Fibroblast of lung (primary cell): ENCODE data around the gene DZIP1L. TPM values are rescaled to one million over a fixed set of nuclear protein-coding genes. Genes with fewer than 3 reads are reported as not detected.

ENCODE experiments used
- DNase-seq, 2 donors: peaks; one replicate each; pipeline versions ENCODE4 v3.0.0 to v3.0.0-alpha.2; 2010; ENCODE audit warnings: low read depth in 2 of 2
- H2AFZ ChIP-seq: 2 replicates; pipeline ENCODE4 v1.5.1; 2012; ENCODE audit warnings: low read length, control low read depth, inconsistent platforms
- H3K27ac ChIP-seq: 2 replicates; pipeline ENCODE4 v1.5.1; 2011; ENCODE audit warnings: low read length, control low read depth; ENCODE audit not compliant: insufficient read depth
- H3K27me3 ChIP-seq: 2 replicates; pipeline ENCODE4 v1.5.1; 2011; ENCODE audit warnings: mild to moderate bottlenecking, low read length; ENCODE audit not compliant: control insufficient read depth, insufficient read depth
- H3K36me3 ChIP-seq: 2 replicates; pipeline ENCODE4 v1.5.1; 2011; ENCODE audit warnings: low read length; ENCODE audit not compliant: control insufficient read depth, insufficient read depth
- H3K4me1 ChIP-seq: 2 replicates; pipeline ENCODE4 v1.5.1; 2011; ENCODE audit warnings: low read length; ENCODE audit not compliant: control insufficient read depth, insufficient read depth; ENCODE audit errors: extremely low read depth
- H3K4me2 ChIP-seq: 2 replicates; pipeline ENCODE4 v1.5.1; 2011; ENCODE audit warnings: low read length, control low read depth; ENCODE audit not compliant: insufficient read depth; ENCODE audit errors: extremely low read depth
- H3K4me3 ChIP-seq, 4 experiments: fragments of 200-600 bp in 1 of 4; sonication (generic) in 1 of 4; replicated peaks in 1 of 4; 2 replicates each; pipeline ENCODE4 v1.5.1; 2011 to 2016; ENCODE audit warnings: low read length in 4 of 4, low read depth in 3 of 4, mild to moderate bottlenecking in 3 of 4, control low read depth in 2 of 4, inconsistent platforms in 1 of 4, mixed read lengths in 1 of 4; ENCODE audit not compliant: insufficient read depth in 1 of 4; ENCODE audit errors: control extremely low read depth in 1 of 4
- H3K79me2 ChIP-seq: 2 replicates; pipeline ENCODE4 v1.5.1; 2012; ENCODE audit warnings: mild to moderate bottlenecking, low read length, inconsistent platforms; ENCODE audit not compliant: control insufficient read depth, insufficient read depth
- H3K9ac ChIP-seq: 2 replicates; pipeline ENCODE4 v1.5.1; 2011; ENCODE audit warnings: mild to moderate bottlenecking, low read length, control low read depth; ENCODE audit not compliant: insufficient read depth
- H3K9me3 ChIP-seq: 2 replicates; pipeline ENCODE4 v1.5.1; 2012; ENCODE audit warnings: low read depth, low read length; ENCODE audit not compliant: control insufficient read depth, insufficient read depth
- H4K20me1 ChIP-seq: 2 replicates; pipeline ENCODE4 v1.5.1; 2011; ENCODE audit warnings: low read length; ENCODE audit not compliant: control insufficient read depth, insufficient read depth; ENCODE audit errors: extremely low read depth
- EZH2 ChIP-seq: IDR thresholded peaks from 2 replicates; pipeline ENCODE4 v1.5.1; 2012; ENCODE audit warnings: low read length, control low read depth, mild to moderate bottlenecking; ENCODE audit errors: missing control alignments
- polyA minus RNA-seq: library from RNA; depleted of rRNA, polyadenylated mRNA; stranded (reverse); fragments of >200 nt; gene quantifications from 2 replicates; pipeline ENCODE4 v1.2.3, GENCODE V29; 2011; ENCODE audit warnings: low replicate concordance
- polyA plus RNA-seq, 2 donors: library from polyadenylated mRNA; depleted of rRNA in 1 of 2; stranded (reverse) in 1 of 2; unstranded in 1 of 2; fragments of >200 nt; gene quantifications; 2 replicates each; pipeline ENCODE4 v1.2.1, GENCODE V29; 2011 to 2012; ENCODE audit warnings: missing spikeins in 1 of 2
- total RNA-seq: library from RNA; depleted of rRNA; stranded (reverse); fragments of >200 nt; gene quantifications from 2 replicates; pipeline ENCODE4 v1.2.1, GENCODE V29; 2014
- TF ChIP-seq, protein P1 (sequence below), 2 donors: IDR thresholded peaks in 1 of 2; conservative IDR thresholded peaks in 1 of 2; 1 replicate in 1 of 2; 2 replicates in 1 of 2; pipeline ENCODE4 v1.5.1; 2011 to 2012; ENCODE audit warnings: low read length in 2 of 2, control low read depth in 1 of 2, inconsistent platforms in 1 of 2, low read depth in 1 of 2, mild to moderate bottlenecking in 1 of 2

Gene DZIP1L, protein sequence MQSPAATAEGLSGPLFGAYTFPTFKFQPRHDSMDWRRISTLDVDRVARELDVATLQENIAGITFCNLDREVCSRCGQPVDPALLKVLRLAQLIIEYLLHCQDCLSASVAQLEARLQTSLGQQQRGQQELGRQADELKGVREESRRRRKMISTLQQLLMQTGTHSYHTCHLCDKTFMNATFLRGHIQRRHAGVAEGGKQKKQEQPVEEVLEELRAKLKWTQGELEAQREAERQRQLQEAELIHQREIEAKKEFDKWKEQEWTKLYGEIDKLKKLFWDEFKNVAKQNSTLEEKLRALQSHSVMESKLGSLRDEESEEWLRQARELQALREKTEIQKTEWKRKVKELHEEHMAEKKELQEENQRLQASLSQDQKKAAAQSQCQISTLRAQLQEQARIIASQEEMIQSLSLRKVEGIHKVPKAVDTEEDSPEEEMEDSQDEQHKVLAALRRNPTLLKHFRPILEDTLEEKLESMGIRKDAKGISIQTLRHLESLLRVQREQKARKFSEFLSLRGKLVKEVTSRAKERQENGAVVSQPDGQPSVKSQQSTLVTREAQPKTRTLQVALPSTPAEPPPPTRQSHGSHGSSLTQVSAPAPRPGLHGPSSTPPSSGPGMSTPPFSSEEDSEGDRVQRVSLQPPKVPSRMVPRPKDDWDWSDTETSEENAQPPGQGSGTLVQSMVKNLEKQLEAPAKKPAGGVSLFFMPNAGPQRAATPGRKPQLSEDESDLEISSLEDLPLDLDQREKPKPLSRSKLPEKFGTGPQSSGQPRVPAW
- total RNA-seq (16.9 and 22.6 TPM in 2 replicates), polyA plus RNA-seq (5.2 and 8.9 TPM in 2 replicates), polyA minus RNA-seq (11.9 and 28.9 TPM in 2 replicates)
- polyA plus RNA-seq (2012): 5.3 and 8.2 TPM in 2 replicates

DNA sequence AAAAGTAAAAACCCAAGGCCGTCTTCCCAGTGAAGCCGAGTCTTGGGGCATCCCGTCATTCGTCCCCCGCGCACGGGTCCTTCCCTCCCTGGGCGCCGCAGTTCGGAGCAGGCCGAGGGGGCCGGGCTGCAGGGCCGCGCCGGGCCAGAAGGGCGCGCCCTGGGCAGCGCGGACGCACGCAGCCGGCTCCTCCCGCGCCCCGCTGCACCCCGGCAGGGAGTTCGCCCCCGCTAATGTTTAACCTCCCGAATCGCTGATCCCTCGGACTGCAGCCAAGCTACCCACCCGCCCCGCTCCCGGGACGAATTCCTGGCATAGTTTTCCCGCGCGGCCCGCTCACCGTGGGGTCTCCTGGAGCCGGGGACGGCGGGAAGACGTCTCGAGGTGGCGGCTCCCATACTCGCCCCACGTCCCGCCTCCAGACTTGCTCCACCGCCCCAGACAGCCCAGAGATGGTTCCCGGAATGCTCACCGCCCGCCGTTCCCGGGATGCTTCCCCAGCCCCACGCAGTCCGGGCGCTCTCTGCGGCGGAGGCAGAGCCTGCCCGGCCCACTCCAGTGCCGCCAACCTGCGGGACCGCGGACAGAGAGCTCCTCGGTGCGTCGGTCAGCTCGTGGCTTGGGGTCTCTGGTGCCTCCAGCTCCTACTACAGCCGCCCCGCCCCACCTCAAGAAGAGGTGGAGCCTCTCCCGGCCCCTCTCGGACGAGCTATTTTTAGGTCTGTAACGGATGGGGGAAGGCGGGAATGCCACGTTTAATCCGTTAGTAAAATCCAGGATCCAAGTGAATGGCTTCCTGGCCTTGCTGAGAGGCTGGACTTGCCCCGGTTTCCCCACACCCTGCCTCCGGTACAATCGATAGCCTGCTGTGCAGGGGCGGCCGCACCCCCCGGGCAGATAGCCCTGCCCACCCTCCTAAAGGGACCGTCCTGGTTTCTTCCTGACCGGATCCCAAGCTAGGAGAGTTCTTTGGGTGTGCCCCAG lies at the start of gene DZIP1L:
Gene DZIP1L (minus strand): TSS at position 621 of the 984 bp plus-strand sequence. CDS start 11,637 bp downstream, outside the sequence.
- Histone ChIP-seq H3K36me3 (peaks cover 9% of the 10 kb centered on the region), H3K4me2 (peak within 1 kb of the TSS; percentile 95), H2AFZ (peak within 1 kb of the TSS; percentile 87)

DNA sequence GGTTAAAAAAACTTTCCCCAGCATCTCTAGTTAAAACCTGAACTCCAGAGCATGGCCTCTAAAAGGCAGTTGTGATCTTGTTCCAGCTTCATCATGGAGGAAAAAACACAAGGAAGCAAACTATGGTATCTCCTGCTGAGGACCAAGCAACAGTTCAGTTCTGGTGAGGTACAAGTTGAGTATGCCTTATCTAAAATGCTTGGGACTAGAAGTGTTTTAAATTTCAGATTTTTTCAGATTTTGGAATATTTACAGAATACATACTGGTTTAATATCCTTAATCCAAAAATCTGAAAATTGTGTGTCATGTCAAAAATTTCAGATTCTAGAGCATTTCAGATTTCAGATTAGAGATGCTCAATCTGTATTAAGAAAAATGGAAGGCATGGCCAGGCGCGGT lies 49.7 kb upstream of the DZIP1L start:
- Histone ChIP-seq H3K4me1 (no peaks in the 10 kb centered on the region), H2AFZ (no peak overlapping the region), H3K4me2 (no peak overlapping the region), H3K9ac (no peak overlapping the region), H3K27me3 (no peaks in the 10 kb centered on the region), H3K4me3 (no peak overlapping the region), H3K9me3 (no peaks in the 10 kb centered on the region), H3K36me3 (peaks cover 7% of the 10 kb centered on the region), H3K27ac (no peak overlapping the region), H3K79me2 (no peaks in the 10 kb centered on the region), H4K20me1 (no peaks in the 10 kb centered on the region)
- no peak for TF ChIP-seq EZH2
- TF ChIP-seq, protein P1, sequence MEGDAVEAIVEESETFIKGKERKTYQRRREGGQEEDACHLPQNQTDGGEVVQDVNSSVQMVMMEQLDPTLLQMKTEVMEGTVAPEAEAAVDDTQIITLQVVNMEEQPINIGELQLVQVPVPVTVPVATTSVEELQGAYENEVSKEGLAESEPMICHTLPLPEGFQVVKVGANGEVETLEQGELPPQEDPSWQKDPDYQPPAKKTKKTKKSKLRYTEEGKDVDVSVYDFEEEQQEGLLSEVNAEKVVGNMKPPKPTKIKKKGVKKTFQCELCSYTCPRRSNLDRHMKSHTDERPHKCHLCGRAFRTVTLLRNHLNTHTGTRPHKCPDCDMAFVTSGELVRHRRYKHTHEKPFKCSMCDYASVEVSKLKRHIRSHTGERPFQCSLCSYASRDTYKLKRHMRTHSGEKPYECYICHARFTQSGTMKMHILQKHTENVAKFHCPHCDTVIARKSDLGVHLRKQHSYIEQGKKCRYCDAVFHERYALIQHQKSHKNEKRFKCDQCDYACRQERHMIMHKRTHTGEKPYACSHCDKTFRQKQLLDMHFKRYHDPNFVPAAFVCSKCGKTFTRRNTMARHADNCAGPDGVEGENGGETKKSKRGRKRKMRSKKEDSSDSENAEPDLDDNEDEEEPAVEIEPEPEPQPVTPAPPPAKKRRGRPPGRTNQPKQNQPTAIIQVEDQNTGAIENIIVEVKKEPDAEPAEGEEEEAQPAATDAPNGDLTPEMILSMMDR (conservative IDR thresholded peaks at IDR 0.05 in 1 of 2, IDR thresholded peaks at IDR 0.05 in 1 of 2; ENCODE audit: low read depth in 1 of 2, low read length in 2 of 2): no peak
- no peak for DNase-seq

More for the DNA sequence above, at the start of gene DZIP1L:
- Histone ChIP-seq H3K27me3 (no peaks in the 10 kb centered on the region), H4K20me1 (no peaks in the 10 kb centered on the region), H3K4me3 (peak within 1 kb of the TSS; percentile 56 to 89 (median 81)), H3K9ac (peak within 1 kb of the TSS; percentile 88), H3K9me3 (no peaks in the 10 kb centered on the region), H3K27ac (peak within 1 kb of the TSS; percentile 87), H3K4me1 (peaks cover 5% of the 10 kb centered on the region), H3K79me2 (peaks cover 34% of the 10 kb centered on the region)
- DNase-seq: peak; percentile 64 to 79
- TF ChIP-seq EZH2: no peak
- TF ChIP-seq, protein P1 (conservative IDR thresholded peaks at IDR 0.05 in 1 of 2, IDR thresholded peaks at IDR 0.05 in 1 of 2; ENCODE audit: low read depth in 1 of 2, low read length in 2 of 2): peak in 1 of 2 donors; percentile 19
